ENCODE results near the gene PTCHD1.

DNA sequence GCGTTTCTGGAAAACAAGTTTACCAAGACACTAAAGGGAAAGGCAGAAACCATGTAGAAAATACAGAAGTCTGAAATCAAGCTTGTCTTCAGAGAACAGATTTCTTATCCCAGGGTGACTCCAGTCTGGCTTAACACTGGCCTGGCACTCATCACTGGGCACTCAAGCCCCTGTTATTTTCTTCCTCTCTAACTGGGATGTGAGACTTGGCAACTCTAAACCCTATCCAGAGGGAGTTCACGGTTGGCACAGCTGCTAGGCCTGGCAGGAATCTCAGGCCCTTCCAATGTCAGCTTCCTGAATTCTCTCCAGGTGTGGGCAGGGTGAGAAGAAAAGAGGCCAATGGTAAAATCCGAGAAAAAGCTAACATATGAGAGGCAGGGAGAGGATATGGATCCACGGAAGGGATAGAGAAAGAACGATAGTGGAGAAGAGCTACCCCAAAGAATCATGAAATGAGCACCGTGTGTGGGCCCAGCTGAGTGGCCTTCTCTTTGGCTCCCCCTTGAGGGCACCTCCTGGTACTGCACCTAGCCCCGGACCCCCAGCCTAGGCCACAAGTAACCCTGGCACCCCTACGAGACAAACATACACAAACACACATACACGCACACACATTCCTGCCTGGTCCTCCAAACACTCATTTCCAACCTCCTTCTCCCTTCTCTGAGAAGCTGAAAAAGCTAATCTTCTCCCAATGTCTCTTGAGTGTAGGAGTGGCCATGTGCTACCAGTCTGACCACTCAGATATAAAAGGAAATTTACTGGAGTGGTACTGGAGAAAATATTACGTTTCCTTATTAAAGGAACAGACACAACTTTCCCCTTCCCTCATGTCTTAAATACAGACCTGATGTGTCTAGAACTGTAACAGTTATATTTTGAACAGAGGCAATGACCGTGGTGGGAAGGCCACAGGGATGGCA is 16.6 kb upstream of the PTCHD1 start:
- TF ChIP-seq GATA3 (IDR thresholded peaks at IDR 0.05; ENCODE audit: low read depth, low read length) (no peak), GATA2 (IDR thresholded peaks at IDR 0.05; ENCODE audit: low read depth, low read length) (no peak)
